MM.1S (cell line): ENCODE results near the gene EZH1.

Source experiments
- DNase-seq: peaks from one replicate; pipeline ENCODE4 v3.0.0-alpha.2; 2015
- H2AFZ ChIP-seq: fragments of 300-600 bp; sonication (generic); 2 replicates; pipeline ENCODE4 v1.6.0; 2016; ENCODE audit warnings: antibody characterized with exemption, low read length
- H3F3A ChIP-seq: fragments of 300-600 bp; sonication (generic); 2 replicates; pipeline ENCODE4 v1.6.1; 2016; ENCODE audit warnings: mild to moderate bottlenecking, antibody characterized with exemption, low read length, moderate library complexity, mixed read lengths; ENCODE audit not compliant: insufficient read depth
- H3K27ac ChIP-seq: fragments of 300-600 bp; sonication (generic); 2 replicates; pipeline ENCODE4 v1.5.1; 2016; ENCODE audit warnings: mild to moderate bottlenecking, low read length
- H3K27me3 ChIP-seq: fragments of 300-600 bp; sonication (generic); replicated peaks from 2 replicates; pipeline ENCODE4 v1.6.0; 2016; ENCODE audit warnings: low read length; ENCODE audit not compliant: insufficient read depth
- H3K36me3 ChIP-seq: fragments of 300-600 bp; sonication (generic); replicated peaks from 2 replicates; pipeline ENCODE4 v1.6.1; 2016; ENCODE audit warnings: mild to moderate bottlenecking, low read length, mixed read lengths; ENCODE audit not compliant: insufficient read depth
- H3K4me1 ChIP-seq: fragments of 300-600 bp; sonication (generic); 2 replicates; pipeline ENCODE4 v1.6.1; 2016; ENCODE audit warnings: low read length, mixed read lengths
- H3K4me2 ChIP-seq: fragments of 300-600 bp; sonication (generic); 2 replicates; pipeline ENCODE4 v1.6.0; 2016; ENCODE audit warnings: low read depth, low read length
- H3K4me3 ChIP-seq: fragments of 300-600 bp; sonication (generic); 2 replicates; pipeline ENCODE4 v1.5.1; 2016; ENCODE audit warnings: low read length, mixed read lengths
- H3K79me2 ChIP-seq: fragments of 300-600 bp; sonication (generic); 2 replicates; pipeline ENCODE4 v1.6.1; 2016; ENCODE audit warnings: mixed run types, low read length, mixed read lengths
- H3K9ac ChIP-seq: fragments of 300-600 bp; sonication (generic); 2 replicates; pipeline ENCODE4 v1.6.1; 2016; ENCODE audit warnings: low read length, mixed read lengths
- H3K9me2 ChIP-seq: fragments of 300-600 bp; sonication (generic); replicated peaks from 2 replicates; pipeline ENCODE4 v1.6.1; 2016; ENCODE audit warnings: mild to moderate bottlenecking, low read length, mixed read lengths; ENCODE audit not compliant: insufficient read depth
- H3K9me3 ChIP-seq: fragments of 300-600 bp; sonication (generic); replicated peaks from 2 replicates; pipeline ENCODE4 v1.6.1; 2016; ENCODE audit warnings: mild to moderate bottlenecking, low read length, mixed read lengths; ENCODE audit not compliant: insufficient read depth
- H4K20me1 ChIP-seq: fragments of 300-600 bp; sonication (generic); 2 replicates; pipeline ENCODE4 v1.6.1; 2016; ENCODE audit warnings: mild to moderate bottlenecking, low read length, moderate library complexity, mixed read lengths; ENCODE audit not compliant: insufficient read depth
- EZH2 ChIP-seq: fragments of 300-600 bp; sonication (generic); optimal IDR thresholded peaks from 2 replicates; pipeline ENCODE3; 2017; ENCODE audit warnings: low read depth, mild to moderate bottlenecking, antibody characterized with exemption, low read length, mixed read lengths
- EZH2phosphoT487 ChIP-seq: fragments of 300-600 bp; sonication (generic); IDR thresholded peaks from 2 replicates; pipeline ENCODE4 v1.6.1; 2018; ENCODE audit warnings: antibody characterized with exemption, low read length
- TF ChIP-seq, protein P1 (sequence below): fragments of 300-600 bp; sonication (generic); IDR thresholded peaks from 2 replicates; pipeline ENCODE4 v1.5.1; 2016; ENCODE audit warnings: antibody characterized with exemption, low read length, mixed read lengths

EZH1 gene

DNA sequence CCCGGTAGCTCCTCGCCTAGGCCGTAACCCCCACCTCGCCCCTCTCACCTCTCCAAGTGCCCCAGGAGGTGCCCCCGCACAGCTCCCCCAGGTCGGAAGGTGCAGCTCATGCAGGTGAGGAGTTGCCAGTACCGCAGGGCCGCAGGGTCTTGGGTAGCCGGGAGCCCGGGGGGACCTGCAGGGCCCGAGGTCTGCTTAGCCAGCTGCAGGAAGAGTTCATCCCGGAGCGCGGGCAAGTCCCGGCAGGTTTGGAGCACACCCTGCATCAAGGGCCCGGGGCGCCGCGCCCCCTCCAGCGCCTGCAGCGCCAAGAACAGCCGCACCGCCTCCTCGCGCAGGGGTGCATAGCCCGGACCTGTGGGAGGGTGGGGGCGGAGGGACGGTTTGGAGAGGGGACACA is 72.8 kb downstream of the EZH1 start:
- no peak overlapping the region for H3K27ac ChIP-seq
- H3K4me2 ChIP-seq: no peak overlapping the region
- H2AFZ ChIP-seq: no peak overlapping the region
- no peak overlapping the region for H3K9ac ChIP-seq
- no peaks in the 10 kb centered on the region for H3K9me2 ChIP-seq
- H3K4me1 ChIP-seq: 0 out of 2 replicates have a peak, but pooled peaks cover 6% of the 10 kb centered on the region
- no peak for DNase-seq
- H3F3A ChIP-seq: 0 out of 2 replicates have a peak, but pooled peaks cover 10% of the 10 kb centered on the region
- H3K9me3 ChIP-seq: no peaks in the 10 kb centered on the region
- peaks cover 16% of the 10 kb centered on the region for H3K36me3 ChIP-seq
- H4K20me1 ChIP-seq: no peaks in the 10 kb centered on the region
- peaks cover 72% of the 10 kb centered on the region for H3K79me2 ChIP-seq
- no peaks in the 10 kb centered on the region for H3K27me3 ChIP-seq
- H3K4me3 ChIP-seq: no peak overlapping the region
- no peak for TF ChIP-seq EZH2phosphoT487
- TF ChIP-seq, protein P1, sequence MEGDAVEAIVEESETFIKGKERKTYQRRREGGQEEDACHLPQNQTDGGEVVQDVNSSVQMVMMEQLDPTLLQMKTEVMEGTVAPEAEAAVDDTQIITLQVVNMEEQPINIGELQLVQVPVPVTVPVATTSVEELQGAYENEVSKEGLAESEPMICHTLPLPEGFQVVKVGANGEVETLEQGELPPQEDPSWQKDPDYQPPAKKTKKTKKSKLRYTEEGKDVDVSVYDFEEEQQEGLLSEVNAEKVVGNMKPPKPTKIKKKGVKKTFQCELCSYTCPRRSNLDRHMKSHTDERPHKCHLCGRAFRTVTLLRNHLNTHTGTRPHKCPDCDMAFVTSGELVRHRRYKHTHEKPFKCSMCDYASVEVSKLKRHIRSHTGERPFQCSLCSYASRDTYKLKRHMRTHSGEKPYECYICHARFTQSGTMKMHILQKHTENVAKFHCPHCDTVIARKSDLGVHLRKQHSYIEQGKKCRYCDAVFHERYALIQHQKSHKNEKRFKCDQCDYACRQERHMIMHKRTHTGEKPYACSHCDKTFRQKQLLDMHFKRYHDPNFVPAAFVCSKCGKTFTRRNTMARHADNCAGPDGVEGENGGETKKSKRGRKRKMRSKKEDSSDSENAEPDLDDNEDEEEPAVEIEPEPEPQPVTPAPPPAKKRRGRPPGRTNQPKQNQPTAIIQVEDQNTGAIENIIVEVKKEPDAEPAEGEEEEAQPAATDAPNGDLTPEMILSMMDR: no peak
- no peak for TF ChIP-seq EZH2

DNA sequence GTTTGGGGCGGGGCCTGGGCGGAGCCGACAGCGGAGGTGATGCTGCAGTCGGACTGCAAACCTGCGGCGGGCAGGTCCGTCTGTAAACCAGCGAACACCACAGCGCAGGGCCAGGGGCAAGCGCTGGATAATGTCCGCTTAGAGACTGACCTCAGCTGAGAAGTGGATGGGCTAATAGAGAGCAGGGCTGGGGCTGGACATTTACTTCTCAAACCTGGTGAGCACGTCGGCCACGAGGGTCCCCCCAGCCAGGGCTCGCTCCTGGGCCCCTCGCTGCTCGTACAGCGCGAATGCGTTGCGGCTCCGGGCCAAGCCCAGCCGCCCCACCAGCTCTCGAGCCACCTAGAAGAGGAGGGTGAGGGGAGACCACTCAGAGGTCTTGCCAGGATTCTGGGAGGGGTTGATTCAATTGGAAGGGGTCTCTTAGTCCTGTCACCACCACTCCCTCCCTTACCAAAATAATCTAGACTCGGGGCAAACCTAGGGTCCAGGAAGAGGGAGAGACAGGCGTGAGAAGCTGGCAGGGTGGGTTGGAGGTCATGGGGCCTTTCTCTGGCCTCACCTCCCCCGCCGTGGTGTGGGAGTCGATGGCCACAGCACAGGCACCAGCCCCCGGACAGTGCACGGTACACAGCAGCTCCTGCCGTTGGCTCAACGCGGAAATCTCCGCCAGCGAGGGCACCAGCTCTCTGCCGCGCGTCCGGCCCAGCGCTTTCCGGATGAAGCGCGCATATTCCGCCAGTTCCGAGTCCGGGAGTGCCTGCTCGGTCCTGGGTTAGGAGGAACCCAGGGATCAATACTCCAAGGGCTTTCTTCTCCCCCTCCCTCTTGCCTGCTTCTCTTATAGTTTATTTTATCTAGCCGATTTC is 73.8 kb downstream of the EZH1 start:
- H3K4me2 ChIP-seq: no peak overlapping the region
- no peaks in the 10 kb centered on the region for H3K9me2 ChIP-seq
- H3K4me3 ChIP-seq: no peak overlapping the region
- no peak overlapping the region for H3K27ac ChIP-seq
- H3K9ac ChIP-seq: no peak overlapping the region
- H3K36me3 ChIP-seq: peaks cover 16% of the 10 kb centered on the region
- H3K27me3 ChIP-seq: no peaks in the 10 kb centered on the region
- H3K9me3 ChIP-seq: no peaks in the 10 kb centered on the region
- TF ChIP-seq EZH2 (no peak), EZH2phosphoT487 (no peak)
- TF ChIP-seq, protein P1: no peak
- 0 out of 2 replicates have a peak, but pooled peaks cover 13% of the 10 kb centered on the region for H3F3A ChIP-seq
- H3K4me1 ChIP-seq: 0 out of 2 replicates have a peak, but pooled peaks cover 6% of the 10 kb centered on the region
- H2AFZ ChIP-seq: no peak overlapping the region
- peaks cover 64% of the 10 kb centered on the region for H3K79me2 ChIP-seq
- peak; percentile 2 for DNase-seq
- H4K20me1 ChIP-seq: no peaks in the 10 kb centered on the region

DNA sequence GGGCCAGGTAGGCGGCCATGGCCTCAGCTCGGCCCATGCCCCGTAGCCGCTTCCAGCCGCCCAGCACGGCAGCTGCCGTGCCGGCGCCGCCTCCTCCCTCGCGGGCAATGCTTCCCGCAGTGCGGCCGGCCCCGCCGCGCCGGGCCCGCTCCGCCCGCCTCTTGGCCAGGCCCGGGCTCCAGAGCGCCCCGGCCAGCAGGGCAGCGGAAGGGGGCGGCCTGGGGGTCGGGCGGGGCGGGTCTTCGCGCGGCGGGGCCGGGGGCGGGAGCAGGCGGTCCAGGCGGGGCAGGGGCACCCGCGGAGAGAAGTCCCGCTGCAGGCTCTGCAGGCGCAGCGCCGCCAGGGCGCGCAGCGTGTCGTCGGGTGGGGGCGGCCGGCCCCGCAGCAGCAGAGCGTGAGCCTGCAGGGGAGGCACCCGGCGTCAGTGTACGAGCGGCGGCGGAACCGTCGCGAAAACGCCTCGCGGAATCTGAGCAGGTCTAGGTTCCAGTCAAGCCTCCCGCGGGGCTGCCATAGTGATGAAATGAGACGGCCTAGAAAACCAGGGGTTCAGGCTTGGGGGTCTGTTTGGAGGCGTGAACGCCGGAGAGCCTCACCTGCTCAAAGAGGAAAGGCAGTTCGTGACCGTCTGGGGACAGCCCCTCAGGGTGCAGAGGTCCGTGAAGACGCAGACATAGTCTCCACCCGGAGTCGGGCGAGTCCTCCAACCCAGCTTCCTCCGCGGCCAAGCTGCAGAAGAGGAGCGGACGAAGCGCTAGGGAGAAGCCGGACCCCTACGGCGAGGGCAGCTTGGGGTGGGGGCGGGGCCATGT is 74.7 kb downstream of the EZH1 start:
- H3K9me3 ChIP-seq: no peaks in the 10 kb centered on the region
- H3K4me2 ChIP-seq: no peak overlapping the region
- H4K20me1 ChIP-seq: no peaks in the 10 kb centered on the region
- peak; percentile 3 for DNase-seq
- H3K4me3 ChIP-seq: no peak overlapping the region
- 0 out of 2 replicates have a peak, but pooled peaks cover 9% of the 10 kb centered on the region for H3F3A ChIP-seq
- no peaks in the 10 kb centered on the region for H3K9me2 ChIP-seq
- TF ChIP-seq, protein P1: no peak
- TF ChIP-seq EZH2 (no peak), EZH2phosphoT487 (no peak)
- H3K79me2 ChIP-seq: peaks cover 55% of the 10 kb centered on the region
- H3K36me3 ChIP-seq: peaks cover 16% of the 10 kb centered on the region
- no peak overlapping the region for H3K9ac ChIP-seq
- no peaks in the 10 kb centered on the region for H3K27me3 ChIP-seq
- no peak overlapping the region for H2AFZ ChIP-seq
- H3K27ac ChIP-seq: no peak overlapping the region
- 0 out of 2 replicates have a peak, but pooled peaks cover 6% of the 10 kb centered on the region for H3K4me1 ChIP-seq
